ENCODE measurements around the gene DNASE1L1. TPM values are rescaled to one million over a fixed set of nuclear protein-coding genes. Genes with fewer than 3 reads are reported as not detected.

The DNASE1L1 gene
- total and polyA plus RNA-seq, 2 of the 13 experiments (the other 11 are each of a cell fraction or from before 2014, with no cell fraction given): 4.7 to 12.3 TPM

DNA sequence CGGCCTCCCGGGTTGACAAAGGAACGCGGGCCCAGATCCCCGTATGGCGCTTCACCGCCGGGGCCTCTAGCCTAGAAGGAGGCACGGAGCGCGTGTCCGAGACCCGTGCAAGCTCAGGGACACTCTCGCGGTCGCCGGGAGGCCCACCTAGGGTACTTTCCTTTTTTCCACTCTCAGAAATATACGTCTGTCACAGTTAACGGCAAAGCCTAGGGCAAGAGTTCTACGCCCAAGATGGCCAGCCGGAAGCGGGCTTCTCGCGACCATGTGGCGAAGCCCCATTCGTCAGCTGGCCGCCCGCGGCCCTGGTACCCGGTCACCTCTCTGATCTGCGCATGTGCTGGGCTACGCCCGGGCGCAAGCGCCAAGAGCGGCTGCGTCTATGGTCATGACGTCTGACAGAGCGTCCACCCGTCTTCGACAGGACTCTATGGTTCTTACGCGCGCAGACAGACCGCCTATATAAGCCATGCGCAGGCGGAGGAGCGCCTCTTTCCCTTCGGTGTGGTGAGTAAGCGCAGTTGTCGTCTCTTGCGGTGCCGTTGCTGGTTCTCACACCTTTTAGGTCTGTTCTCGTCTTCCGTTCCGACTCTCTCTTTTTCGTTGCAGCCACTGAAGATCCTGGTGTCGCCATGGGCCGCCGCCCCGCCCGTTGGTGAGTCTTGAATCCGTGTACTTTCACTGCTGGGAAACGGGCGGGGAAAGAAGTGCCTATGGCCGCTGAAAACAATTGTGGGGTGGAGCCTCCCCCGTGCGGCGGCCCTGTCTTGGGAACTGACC, 11.0 kb downstream of the DNASE1L1 start, which contains the start of gene RPL10 (continued):
- TF ChIP-seq, protein P1, sequence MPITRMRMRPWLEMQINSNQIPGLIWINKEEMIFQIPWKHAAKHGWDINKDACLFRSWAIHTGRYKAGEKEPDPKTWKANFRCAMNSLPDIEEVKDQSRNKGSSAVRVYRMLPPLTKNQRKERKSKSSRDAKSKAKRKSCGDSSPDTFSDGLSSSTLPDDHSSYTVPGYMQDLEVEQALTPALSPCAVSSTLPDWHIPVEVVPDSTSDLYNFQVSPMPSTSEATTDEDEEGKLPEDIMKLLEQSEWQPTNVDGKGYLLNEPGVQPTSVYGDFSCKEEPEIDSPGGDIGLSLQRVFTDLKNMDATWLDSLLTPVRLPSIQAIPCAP (CRISPR knock-in tag; IDR thresholded peaks at IDR 0.05; ENCODE audit: low read depth): no peak
- TF ChIP-seq, protein P2, sequence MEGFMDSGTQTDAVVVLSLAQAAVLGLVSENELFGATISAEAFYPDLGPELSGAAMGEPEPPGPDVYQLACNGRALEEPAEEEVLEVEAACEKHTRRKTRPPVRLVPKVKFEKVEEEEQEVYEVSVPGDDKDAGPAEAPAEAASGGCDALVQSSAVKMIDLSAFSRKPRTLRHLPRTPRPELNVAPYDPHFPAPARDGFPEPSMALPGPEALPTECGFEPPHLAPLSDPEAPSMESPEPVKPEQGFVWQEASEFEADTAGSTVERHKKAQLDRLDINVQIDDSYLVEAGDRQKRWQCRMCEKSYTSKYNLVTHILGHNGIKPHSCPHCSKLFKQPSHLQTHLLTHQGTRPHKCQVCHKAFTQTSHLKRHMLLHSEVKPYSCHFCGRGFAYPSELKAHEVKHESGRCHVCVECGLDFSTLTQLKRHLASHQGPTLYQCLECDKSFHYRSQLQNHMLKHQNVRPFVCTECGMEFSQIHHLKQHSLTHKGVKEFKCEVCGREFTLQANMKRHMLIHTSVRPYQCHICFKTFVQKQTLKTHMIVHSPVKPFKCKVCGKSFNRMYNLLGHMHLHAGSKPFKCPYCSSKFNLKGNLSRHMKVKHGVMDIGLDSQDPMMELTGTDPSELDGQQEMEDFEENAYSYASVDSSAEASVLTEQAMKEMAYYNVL (CRISPR knock-in tag; IDR thresholded peaks at IDR 0.05; ENCODE audit: borderline replicate concordance): no peak
- peak; percentile 72 for TF ChIP-seq ZFY (CRISPR knock-in tag; IDR thresholded peaks at IDR 0.05)
- no peak for TF ChIP-seq ZSCAN25 (CRISPR knock-in tag; IDR thresholded peaks at IDR 0.05)
- no peak for TF ChIP-seq FOSL1 (CRISPR knock-in tag; IDR thresholded peaks at IDR 0.05; ENCODE audit: borderline replicate concordance)
- TF ChIP-seq KAT8 (CRISPR knock-in tag; IDR thresholded peaks at IDR 0.05): peak; percentile 24; the same call in 1 of the 2 replicates
- TF ChIP-seq, protein P3, sequence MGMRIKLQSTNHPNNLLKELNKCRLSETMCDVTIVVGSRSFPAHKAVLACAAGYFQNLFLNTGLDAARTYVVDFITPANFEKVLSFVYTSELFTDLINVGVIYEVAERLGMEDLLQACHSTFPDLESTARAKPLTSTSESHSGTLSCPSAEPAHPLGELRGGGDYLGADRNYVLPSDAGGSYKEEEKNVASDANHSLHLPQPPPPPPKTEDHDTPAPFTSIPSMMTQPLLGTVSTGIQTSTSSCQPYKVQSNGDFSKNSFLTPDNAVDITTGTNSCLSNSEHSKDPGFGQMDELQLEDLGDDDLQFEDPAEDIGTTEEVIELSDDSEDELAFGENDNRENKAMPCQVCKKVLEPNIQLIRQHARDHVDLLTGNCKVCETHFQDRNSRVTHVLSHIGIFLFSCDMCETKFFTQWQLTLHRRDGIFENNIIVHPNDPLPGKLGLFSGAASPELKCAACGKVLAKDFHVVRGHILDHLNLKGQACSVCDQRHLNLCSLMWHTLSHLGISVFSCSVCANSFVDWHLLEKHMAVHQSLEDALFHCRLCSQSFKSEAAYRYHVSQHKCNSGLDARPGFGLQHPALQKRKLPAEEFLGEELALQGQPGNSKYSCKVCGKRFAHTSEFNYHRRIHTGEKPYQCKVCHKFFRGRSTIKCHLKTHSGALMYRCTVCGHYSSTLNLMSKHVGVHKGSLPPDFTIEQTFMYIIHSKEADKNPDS (CRISPR knock-in tag; IDR thresholded peaks at IDR 0.05): no peak
- no peak for TF ChIP-seq HNF4A (CRISPR knock-in tag; IDR thresholded peaks at IDR 0.05)
- TF ChIP-seq TGIF2 (CRISPR knock-in tag; IDR thresholded peaks at IDR 0.05): peak; percentile 52; the same call in 1 of the 2 replicates
- TF ChIP-seq, protein P4, sequence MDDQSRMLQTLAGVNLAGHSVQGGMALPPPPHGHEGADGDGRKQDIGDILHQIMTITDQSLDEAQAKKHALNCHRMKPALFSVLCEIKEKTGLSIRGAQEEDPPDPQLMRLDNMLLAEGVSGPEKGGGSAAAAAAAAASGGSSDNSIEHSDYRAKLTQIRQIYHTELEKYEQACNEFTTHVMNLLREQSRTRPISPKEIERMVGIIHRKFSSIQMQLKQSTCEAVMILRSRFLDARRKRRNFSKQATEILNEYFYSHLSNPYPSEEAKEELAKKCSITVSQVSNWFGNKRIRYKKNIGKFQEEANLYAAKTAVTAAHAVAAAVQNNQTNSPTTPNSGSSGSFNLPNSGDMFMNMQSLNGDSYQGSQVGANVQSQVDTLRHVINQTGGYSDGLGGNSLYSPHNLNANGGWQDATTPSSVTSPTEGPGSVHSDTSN (CRISPR knock-in tag; IDR thresholded peaks at IDR 0.05; ENCODE audit: borderline replicate concordance): no peak
- peak; percentile 47; the same call in 1 of the 2 replicates for TF ChIP-seq ELF4 (CRISPR knock-in tag; IDR thresholded peaks at IDR 0.05; ENCODE audit: borderline replicate concordance)
- TF ChIP-seq ETV5 (CRISPR knock-in tag; IDR thresholded peaks at IDR 0.05; ENCODE audit: borderline replicate concordance): peak; percentile 73; the same call in 1 of the 2 replicates
- TF ChIP-seq ZNF274 (CRISPR knock-in tag; IDR thresholded peaks at IDR 0.05): no peak; the same call in 1 of the 2 replicates
- no peak for TF ChIP-seq ZFP62 (CRISPR knock-in tag; IDR thresholded peaks at IDR 0.05)
- TF ChIP-seq, protein P5, sequence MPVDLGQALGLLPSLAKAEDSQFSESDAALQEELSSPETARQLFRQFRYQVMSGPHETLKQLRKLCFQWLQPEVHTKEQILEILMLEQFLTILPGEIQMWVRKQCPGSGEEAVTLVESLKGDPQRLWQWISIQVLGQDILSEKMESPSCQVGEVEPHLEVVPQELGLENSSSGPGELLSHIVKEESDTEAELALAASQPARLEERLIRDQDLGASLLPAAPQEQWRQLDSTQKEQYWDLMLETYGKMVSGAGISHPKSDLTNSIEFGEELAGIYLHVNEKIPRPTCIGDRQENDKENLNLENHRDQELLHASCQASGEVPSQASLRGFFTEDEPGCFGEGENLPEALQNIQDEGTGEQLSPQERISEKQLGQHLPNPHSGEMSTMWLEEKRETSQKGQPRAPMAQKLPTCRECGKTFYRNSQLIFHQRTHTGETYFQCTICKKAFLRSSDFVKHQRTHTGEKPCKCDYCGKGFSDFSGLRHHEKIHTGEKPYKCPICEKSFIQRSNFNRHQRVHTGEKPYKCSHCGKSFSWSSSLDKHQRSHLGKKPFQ (CRISPR knock-in tag; IDR thresholded peaks at IDR 0.05; ENCODE audit: insufficient replicate concordance): peak; percentile 56
- TF ChIP-seq NR2C2 (CRISPR knock-in tag; IDR thresholded peaks at IDR 0.05; ENCODE audit: borderline replicate concordance): no peak
- no peak for TF ChIP-seq CHD4 (IDR thresholded peaks at IDR 0.05; ENCODE audit: borderline replicate concordance, low read length)
- peak; percentile 89 for TF ChIP-seq SRF (IDR thresholded peaks at IDR 0.05; ENCODE audit: low read depth, low read length)
- no peak for TF ChIP-seq ZNF44 (CRISPR knock-in tag; IDR thresholded peaks at IDR 0.05)
- TF ChIP-seq DNMT3B (CRISPR knock-in tag; conservative IDR thresholded peaks at IDR 0.05): no peak

Measured in HepG2 (cell line).